HepG2 (cell line): ENCODE data around the gene SMARCC1. TPM values are rescaled to one million over a fixed set of nuclear protein-coding genes. Genes with fewer than 3 reads are reported as not detected.

Source experiments
- ATF2 ChIP-seq: sonication (generic); formaldehyde crosslinking; IDR thresholded peaks from 2 replicates; pipeline ENCODE4 v1.4.0; 2020; ENCODE audit warnings: missing genetic modification reagents
- CBFB ChIP-seq: sonication (generic); formaldehyde crosslinking; IDR thresholded peaks from 2 replicates; pipeline ENCODE4 v1.4.0; 2020; ENCODE audit warnings: missing genetic modification reagents
- DBP ChIP-seq: sonication (generic); formaldehyde crosslinking; IDR thresholded peaks from 2 replicates; pipeline ENCODE4 v1.4.0; 2020; ENCODE audit warnings: missing genetic modification reagents; ENCODE audit errors: not compliant biosample characterization
- DPF2 ChIP-seq: sonication (generic); formaldehyde crosslinking; IDR thresholded peaks from 2 replicates; pipeline ENCODE4 v1.4.0; 2020; ENCODE audit warnings: mild to moderate bottlenecking, low read depth, missing genetic modification reagents, borderline replicate concordance
- ELF1 ChIP-seq: sonication (generic); formaldehyde crosslinking; IDR thresholded peaks from 2 replicates; pipeline ENCODE4 v1.4.0; 2020; ENCODE audit warnings: missing genetic modification reagents
- FOSL1 ChIP-seq: sonication (generic); formaldehyde crosslinking; IDR thresholded peaks from 2 replicates; pipeline ENCODE4 v1.9.0; 2021; ENCODE audit warnings: missing genetic modification reagents, borderline replicate concordance
- GLI4 ChIP-seq: sonication (generic); formaldehyde crosslinking; IDR thresholded peaks from 2 replicates; pipeline ENCODE4 v1.5.1; 2020; ENCODE audit warnings: missing genetic modification reagents, mild to moderate bottlenecking, moderate library complexity, borderline replicate concordance
- HES4 ChIP-seq: sonication (generic); formaldehyde crosslinking; IDR thresholded peaks from 2 replicates; pipeline ENCODE4 v1.9.0; 2021; ENCODE audit warnings: mild to moderate bottlenecking, missing genetic modification reagents, borderline replicate concordance
- HIVEP1 ChIP-seq: sonication (generic); formaldehyde crosslinking; IDR thresholded peaks from 2 replicates; pipeline ENCODE4 v1.4.0; 2020; ENCODE audit warnings: mild to moderate bottlenecking, missing genetic modification reagents
- JARID2 ChIP-seq: sonication (generic); formaldehyde crosslinking; IDR thresholded peaks from 2 replicates; pipeline ENCODE4 v1.8.1; 2023; ENCODE audit warnings: missing genetic modification reagents, inconsistent platforms; ENCODE audit not compliant: insufficient replicate concordance
- MATR3 ChIP-seq: sonication (generic); formaldehyde crosslinking; IDR thresholded peaks from 2 replicates; pipeline ENCODE4 v1.4.0; 2020; ENCODE audit warnings: missing genetic modification reagents
- PBX3 ChIP-seq: sonication (generic); formaldehyde crosslinking; IDR thresholded peaks from 2 replicates; pipeline ENCODE4 v1.8.1; 2023; ENCODE audit warnings: missing genetic modification reagents, inconsistent platforms, borderline replicate concordance
- REXO4 ChIP-seq: sonication (generic); formaldehyde crosslinking; IDR thresholded peaks from 2 replicates; pipeline ENCODE4 v1.8.0; 2022; ENCODE audit warnings: missing genetic modification reagents, mild to moderate bottlenecking, borderline replicate concordance
- SAP130 ChIP-seq: IDR thresholded peaks from 2 replicates; pipeline ENCODE4 v1.6.1; 2016; ENCODE audit warnings: low read depth
- SMAD1 ChIP-seq: sonication (generic); formaldehyde crosslinking; IDR thresholded peaks from 2 replicates; pipeline ENCODE4 v1.4.0; 2020; ENCODE audit warnings: missing genetic modification reagents, low read depth, mild to moderate bottlenecking, borderline replicate concordance
- SNAPC4 ChIP-seq: sonication (generic); formaldehyde crosslinking; IDR thresholded peaks from 2 replicates; pipeline ENCODE4 v1.4.0; 2020; ENCODE audit warnings: mild to moderate bottlenecking, missing genetic modification reagents
- YEATS2 ChIP-seq: sonication (generic); formaldehyde crosslinking; IDR thresholded peaks from 2 replicates; pipeline ENCODE4 v1.4.0; 2020; ENCODE audit warnings: missing genetic modification reagents, borderline replicate concordance
- ZBTB38 ChIP-seq: sonication (generic); formaldehyde crosslinking; IDR thresholded peaks from 2 replicates; pipeline ENCODE4 v1.5.1; 2020; ENCODE audit warnings: mild to moderate bottlenecking, missing genetic modification reagents
- ZFP90 ChIP-seq: sonication (generic); formaldehyde crosslinking; IDR thresholded peaks from 2 replicates; pipeline ENCODE4 v1.8.0; 2022; ENCODE audit warnings: missing genetic modification reagents, mild to moderate bottlenecking, inconsistent platforms, borderline replicate concordance
- ZNF614 ChIP-seq: IDR thresholded peaks from 2 replicates; pipeline ENCODE4 v1.6.1; 2018; ENCODE audit warnings: missing biosample characterization, missing genetic modification reagents, inconsistent platforms, borderline replicate concordance
- ZNF724P ChIP-seq: sonication (generic); formaldehyde crosslinking; IDR thresholded peaks from 2 replicates; pipeline ENCODE4 v1.8.0; 2022; ENCODE audit warnings: missing genetic modification reagents, borderline replicate concordance
- ZNF773 ChIP-seq: sonication (generic); formaldehyde crosslinking; IDR thresholded peaks from 2 replicates; pipeline ENCODE4 v1.4.0; 2020; ENCODE audit warnings: missing genetic modification reagents, borderline replicate concordance
- polyA plus RNA-seq, 8 experiments: library from polyadenylated mRNA; depleted of rRNA in 3 of 8; stranded (reverse) in 7 of 8; unstranded in 1 of 8; fragments of >200 nt; fragmentation: Illumina TruSeq in 4 of 8; extraction: Trizol in 4 of 8; gene quantifications; 2 replicates each; pipeline versions ENCODE4 v1.2.1 to v1.2.3, GENCODE V29; 2011 to 2016; ENCODE audit warnings: low read depth in 4 of 8, missing spikeins in 1 of 8, mixed read lengths in 1 of 8; ENCODE audit not compliant: insufficient read depth in 1 of 8
- total RNA-seq, 5 experiments: library from RNA; depleted of rRNA; stranded (reverse); fragments of >200 nt; fragmentation: Illumina TruSeq; extraction: Trizol; gene quantifications; 2 replicates each; pipeline ENCODE4 v1.2.3, GENCODE V29; 2016; ENCODE audit warnings: low read depth in 1 of 5

The SMARCC1 gene
- total and polyA plus RNA-seq, 2 of the 13 experiments (the other 11 are each of a cell fraction or from before 2014, with no cell fraction given): 47.9 to 58.4 TPM

- no peak for TF ChIP-seq ATF2 (CRISPR knock-in tag)
- TF ChIP-seq CBFB (CRISPR knock-in tag): no peak
- no peak for TF ChIP-seq ZNF614
- TF ChIP-seq SAP130 (CRISPR knock-in tag): no peak
- TF ChIP-seq FOSL1 (CRISPR knock-in tag): no peak
- no peak for TF ChIP-seq ZFP90 (CRISPR knock-in tag)
- no peak for TF ChIP-seq MATR3 (CRISPR knock-in tag)
- TF ChIP-seq ZBTB38 (CRISPR knock-in tag): 0 out of 2 replicates have a peak, but pooled peaks have one; percentile 28
- TF ChIP-seq DPF2 (CRISPR knock-in tag): no peak
- TF ChIP-seq SNAPC4 (CRISPR knock-in tag): no peak
- TF ChIP-seq GLI4 (CRISPR knock-in tag): 0 out of 2 replicates have a peak, but pooled peaks have one; percentile 66
- TF ChIP-seq YEATS2 (CRISPR knock-in tag): no peak
- no peak for TF ChIP-seq HIVEP1 (CRISPR knock-in tag)
- no peak for TF ChIP-seq JARID2 (CRISPR knock-in tag)
- no peak for TF ChIP-seq DBP
- TF ChIP-seq SMAD1 (CRISPR knock-in tag): no peak
- no peak for TF ChIP-seq ZNF773 (CRISPR knock-in tag)
- no peak for TF ChIP-seq ZNF724P (CRISPR knock-in tag)
- TF ChIP-seq REXO4: 0 out of 2 replicates have a peak, but pooled peaks have one; percentile 47
- no peak for TF ChIP-seq PBX3
- TF ChIP-seq HES4: no peak
- no peak for TF ChIP-seq ELF1 (CRISPR knock-in tag)
These were observed 204.0 kb downstream of the SMARCC1 start (continued) for GRCh38 chr3:47577583-47578118.
